Left colon (tissue), 2 donors: Measurements from ENCODE around the gene FAM151A. TPM values are rescaled to one million over a fixed set of nuclear protein-coding genes. Genes with fewer than 3 reads are reported as not detected.

Experiments used
- ATAC-seq: fragments of 200-7000 bp; cut with Tn5 transposase; one replicate; pipeline ENCODE4 v1.9.1; 2020; ENCODE audit warnings: mild to moderate bottlenecking, moderate library complexity
- DNase-seq, 2 donors: peaks; one replicate each; pipeline ENCODE4 v3.0.0-alpha.2; 2020
- intact Hi-C, 2 donors: fragments of 100-400 bp; cut with DNase I in 1 of 2; cut with micrococcal nuclease in 1 of 2; formaldehyde crosslinking; loops; one replicate each; pipeline versions ENCODE4 v1.11.2 to v1.14.0; 2022; cut with DNase I, micrococcal nuclease
- total RNA-seq, 2 donors: library from RNA; stranded (reverse); fragmentation: NEBNext Ultra II Directional; extraction: Animal tissue kit (Norgen Biotek cat#: 25700); gene quantifications; one replicate each; pipeline ENCODE4 v1.2.1, GENCODE V29; 2021
- donor health status: DM: no; HTN: no; CAD: no.
- donor health status: DM: yes; HTN: yes; CAD: no.

The FAM151A gene
- total RNA-seq, 2 donors from 2014 or later = 4.5 to 7.8 TPM

GRCh38 chr1:54585181-54586066 lies 37.9 kb downstream of the FAM151A start:
- intact Hi-C loops = no loop called here
- no peak for DNase-seq
- ATAC-seq = no peak

- DNase-seq (no peak), ATAC-seq (no peak)
- intact Hi-C loops = no loop called here
Observed at GRCh38 chr1:54584575-54584974, 38.8 kb downstream of the FAM151A start.

- ATAC-seq = no peak
- intact Hi-C loops = no loop called here
- DNase-seq = no peak
Observed at GRCh38 chr1:54583871-54584270, 39.5 kb downstream of the FAM151A start.

GRCh38 chr1:54583307-54583686 lies 40.0 kb downstream of the FAM151A start:
- ATAC-seq (no peak), DNase-seq (no peak)
- intact Hi-C loops = no loop called here

GRCh38 chr1:54582566-54583306 lies 40.6 kb downstream of the FAM151A start:
- intact Hi-C loops = no loop called here
- ATAC-seq (no peak), DNase-seq (no peak)

GRCh38 chr1:54581621-54582035 lies 41.7 kb downstream of the FAM151A start:
- DNase-seq = peak; percentile 84 to 94
- peak; percentile 95 for ATAC-seq
- intact Hi-C loops = no loop called here

- ATAC-seq = peak; percentile 1
- DNase-seq = no peak
- intact Hi-C loops = no loop called here
Observed at GRCh38 chr1:54580856-54581550, 42.3 kb downstream of the FAM151A start.

- no peak for DNase-seq
- intact Hi-C loops = no loop called here
- ATAC-seq = no peak
Observed at GRCh38 chr1:54579337-54579781, 44.0 kb downstream of the FAM151A start.

- DNase-seq (peak; percentile 75 to 78), ATAC-seq (peak; percentile 19)
- intact Hi-C loops = no loop called here
Observed at GRCh38 chr1:54577612-54578011, 45.7 kb downstream of the FAM151A start.

- no peak for DNase-seq
- ATAC-seq = no peak
Observed at GRCh38 chr1:54575605-54576290, 47.6 kb downstream of the FAM151A start.

GRCh38 chr1:54575161-54575560 lies 48.2 kb downstream of the FAM151A start:
- intact Hi-C loops = no loop called here
- no peak for ATAC-seq
- DNase-seq = no peak

More at GRCh38 chr1:54575605-54576290, 47.6 kb downstream of the FAM151A start:
- intact Hi-C loops = no loop called here

- no peak for DNase-seq
- intact Hi-C loops = no loop called here
- peak; percentile 12 for ATAC-seq
Observed at GRCh38 chr1:54574158-54574778, 49.1 kb downstream of the FAM151A start.

- ATAC-seq (no peak), DNase-seq (no peak)
- intact Hi-C loops = no loop called here
Observed at GRCh38 chr1:54572542-54572850, 50.8 kb downstream of the FAM151A start.

- no peak for DNase-seq
- ATAC-seq = no peak
Observed at GRCh38 chr1:54571803-54572541, 51.4 kb downstream of the FAM151A start.

GRCh38 chr1:54571326-54571725 lies 52.0 kb downstream of the FAM151A start:
- DNase-seq = no peak
- intact Hi-C loops = no loop called here
- ATAC-seq = no peak

More at GRCh38 chr1:54571803-54572541, 51.4 kb downstream of the FAM151A start:
- intact Hi-C loops = no loop called here

GRCh38 chr1:54570161-54570560 lies 53.2 kb downstream of the FAM151A start:
- intact Hi-C loops = no loop called here
- no peak for ATAC-seq
- DNase-seq = no peak

- ATAC-seq (no peak), DNase-seq (no peak)
- intact Hi-C loops = no loop called here
Observed at GRCh38 chr1:54569339-54569738, 54.0 kb downstream of the FAM151A start.

GRCh38 chr1:54567961-54568360 lies 55.4 kb downstream of the FAM151A start:
- no peak for DNase-seq
- ATAC-seq = no peak
- intact Hi-C loops = no loop called here
